GM18951 (cell line): ENCODE data around the gene CRAMP1.

ENCODE experiments used
- POLR2A ChIP-seq: IDR thresholded peaks from 4 replicates; pipeline ENCODE4 v1.6.1; 2011; ENCODE audit warnings: mild to moderate bottlenecking; ENCODE audit not compliant: insufficient read length, insufficient read depth; ENCODE audit errors: extremely low read depth
- in situ Hi-C: fragments of 300-500 bp; cut with MboI; formaldehyde crosslinking; loops from one replicate; pipeline ENCODE4 v1.12.0; 2022; ENCODE audit warnings: low sequenced_read_pairs, mixed read lengths, inconsistent platforms; ENCODE audit not compliant: unreplicated experiment

Gene CRAMP1

GRCh38 chr16:1643521-1643920 is 31.4 kb downstream of the CRAMP1 start:
- in situ Hi-C loops = no loop called here
- no peak for TF ChIP-seq POLR2A

- TF ChIP-seq POLR2A = no peak
- in situ Hi-C loops = no loop called here
These were observed 33.9 kb downstream of the CRAMP1 start for GRCh38 chr16:1645914-1646525.

GRCh38 chr16:1647856-1648255 is 35.7 kb downstream of the CRAMP1 start:
- in situ Hi-C loops = no loop called here

GRCh38 chr16:1650131-1650530 is 38.0 kb downstream of the CRAMP1 start:
- in situ Hi-C loops = no loop called here
- no peak for TF ChIP-seq POLR2A

More at GRCh38 chr16:1647856-1648255, 35.7 kb downstream of the CRAMP1 start:
- no peak for TF ChIP-seq POLR2A

- in situ Hi-C loops = no loop called here
- TF ChIP-seq POLR2A = no peak
These were observed 39.2 kb downstream of the CRAMP1 start for GRCh38 chr16:1651094-1651973.

GRCh38 chr16:1651974-1652312 is 39.8 kb downstream of the CRAMP1 start:
- no peak for TF ChIP-seq POLR2A
- in situ Hi-C loops = no loop called here

GRCh38 chr16:1653023-1653422 is 40.9 kb downstream of the CRAMP1 start:
- TF ChIP-seq POLR2A = no peak

GRCh38 chr16:1654505-1655268 is 42.5 kb downstream of the CRAMP1 start:
- in situ Hi-C loops = no loop called here
- no peak for TF ChIP-seq POLR2A

More at GRCh38 chr16:1653023-1653422, 40.9 kb downstream of the CRAMP1 start:
- in situ Hi-C loops = no loop called here

GRCh38 chr16:1655269-1655807 is 43.2 kb downstream of the CRAMP1 start:
- in situ Hi-C loops = no loop called here
- no peak for TF ChIP-seq POLR2A

GRCh38 chr16:1655909-1656807 is 44.0 kb downstream of the CRAMP1 start:
- TF ChIP-seq POLR2A = no peak
- in situ Hi-C loops = no loop called here

GRCh38 chr16:1656808-1657617 is 44.9 kb downstream of the CRAMP1 start:
- no peak for TF ChIP-seq POLR2A
- in situ Hi-C loops = no loop called here
